ENCODE measurements around the gene NACC1. TPM values are rescaled to one million over a fixed set of nuclear protein-coding genes. Genes with fewer than 3 reads are reported as not detected.

Gene NACC1
- total RNA-seq, 3 donors from 2014 or later = 42.2 to 58.9 (median 54.1) TPM

DNA sequence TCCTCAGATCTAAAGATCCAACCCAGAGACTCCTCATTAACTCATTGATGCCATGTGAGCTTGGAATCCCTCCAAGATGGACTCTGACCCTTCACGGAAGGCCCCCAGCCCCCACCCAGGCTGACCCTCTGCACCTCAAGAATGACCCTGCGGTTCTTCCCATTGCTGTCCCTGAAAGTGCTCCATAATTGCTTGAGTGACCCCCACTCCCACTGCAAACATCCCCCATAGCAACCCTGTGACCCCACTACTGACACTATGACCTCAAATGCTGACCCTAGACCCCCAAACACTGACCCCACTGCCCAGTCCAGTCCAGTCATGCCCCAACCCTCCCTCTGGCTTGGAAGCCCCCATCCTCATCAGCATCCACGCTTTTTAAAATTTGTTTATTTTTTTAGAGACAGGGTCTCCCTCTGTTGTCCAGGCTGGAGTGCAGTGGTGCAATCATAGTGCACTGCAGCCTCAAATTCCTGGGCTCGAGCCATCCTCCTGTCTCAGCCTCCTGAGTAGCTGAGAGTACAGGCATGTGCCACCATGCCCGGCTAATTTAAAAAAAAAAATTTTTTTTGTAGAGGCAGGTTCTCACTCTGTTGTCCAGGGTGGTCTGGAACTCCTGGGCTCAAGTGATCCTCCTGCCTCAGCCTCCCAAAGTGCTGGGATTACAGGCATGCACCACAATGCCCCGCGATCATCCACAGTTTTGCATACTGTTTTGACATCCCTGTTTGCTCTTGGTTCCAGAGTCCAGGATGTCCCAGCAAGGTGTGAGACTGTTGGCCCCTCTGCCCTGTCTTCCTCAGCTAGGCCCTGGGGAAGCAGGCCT, 16.3 kb upstream of the NACC1 start:
- peaks cover 29% of the 10 kb centered on the region for H3K4me1 ChIP-seq (ENCODE audit: low read depth)
- no peaks in the 10 kb centered on the region for H3K36me3 ChIP-seq (ENCODE audit: low read depth)
- H3K4me3 ChIP-seq = no peak overlapping the region
- ATAC-seq = no peak
- H3K9me3 ChIP-seq = no peaks in the 10 kb centered on the region
- TF ChIP-seq, protein P1, sequence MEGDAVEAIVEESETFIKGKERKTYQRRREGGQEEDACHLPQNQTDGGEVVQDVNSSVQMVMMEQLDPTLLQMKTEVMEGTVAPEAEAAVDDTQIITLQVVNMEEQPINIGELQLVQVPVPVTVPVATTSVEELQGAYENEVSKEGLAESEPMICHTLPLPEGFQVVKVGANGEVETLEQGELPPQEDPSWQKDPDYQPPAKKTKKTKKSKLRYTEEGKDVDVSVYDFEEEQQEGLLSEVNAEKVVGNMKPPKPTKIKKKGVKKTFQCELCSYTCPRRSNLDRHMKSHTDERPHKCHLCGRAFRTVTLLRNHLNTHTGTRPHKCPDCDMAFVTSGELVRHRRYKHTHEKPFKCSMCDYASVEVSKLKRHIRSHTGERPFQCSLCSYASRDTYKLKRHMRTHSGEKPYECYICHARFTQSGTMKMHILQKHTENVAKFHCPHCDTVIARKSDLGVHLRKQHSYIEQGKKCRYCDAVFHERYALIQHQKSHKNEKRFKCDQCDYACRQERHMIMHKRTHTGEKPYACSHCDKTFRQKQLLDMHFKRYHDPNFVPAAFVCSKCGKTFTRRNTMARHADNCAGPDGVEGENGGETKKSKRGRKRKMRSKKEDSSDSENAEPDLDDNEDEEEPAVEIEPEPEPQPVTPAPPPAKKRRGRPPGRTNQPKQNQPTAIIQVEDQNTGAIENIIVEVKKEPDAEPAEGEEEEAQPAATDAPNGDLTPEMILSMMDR (IDR thresholded peaks at IDR 0.05) = no peak
- intact Hi-C loops (cut with DNase I, micrococcal nuclease) = no loop called here
- DNase-seq = no peak

DNA sequence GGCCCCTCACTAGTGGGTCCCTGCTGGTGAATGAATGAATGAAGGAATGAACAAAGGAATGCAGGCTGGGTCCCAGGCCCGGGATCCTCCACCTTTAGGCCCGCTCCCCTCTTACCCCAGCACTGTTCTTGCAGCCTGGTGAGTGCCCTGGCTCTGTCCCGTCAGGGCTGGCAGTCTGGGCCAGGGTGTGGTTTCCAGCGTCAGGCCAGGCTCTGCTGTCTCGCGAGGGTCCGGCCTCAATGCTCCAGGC, 15.7 kb upstream of the NACC1 start:
- TF ChIP-seq, protein P1 (IDR thresholded peaks at IDR 0.05) = no peak
- peak; percentile 2 for ATAC-seq
- DNase-seq = no peak
- intact Hi-C loops (cut with DNase I, micrococcal nuclease) = no loop called here
- H3K36me3 ChIP-seq (ENCODE audit: low read depth) = no peaks in the 10 kb centered on the region
- H3K9me3 ChIP-seq = no peaks in the 10 kb centered on the region
- H3K4me1 ChIP-seq (ENCODE audit: low read depth) = peaks cover 29% of the 10 kb centered on the region
- no peak overlapping the region for H3K4me3 ChIP-seq

DNA sequence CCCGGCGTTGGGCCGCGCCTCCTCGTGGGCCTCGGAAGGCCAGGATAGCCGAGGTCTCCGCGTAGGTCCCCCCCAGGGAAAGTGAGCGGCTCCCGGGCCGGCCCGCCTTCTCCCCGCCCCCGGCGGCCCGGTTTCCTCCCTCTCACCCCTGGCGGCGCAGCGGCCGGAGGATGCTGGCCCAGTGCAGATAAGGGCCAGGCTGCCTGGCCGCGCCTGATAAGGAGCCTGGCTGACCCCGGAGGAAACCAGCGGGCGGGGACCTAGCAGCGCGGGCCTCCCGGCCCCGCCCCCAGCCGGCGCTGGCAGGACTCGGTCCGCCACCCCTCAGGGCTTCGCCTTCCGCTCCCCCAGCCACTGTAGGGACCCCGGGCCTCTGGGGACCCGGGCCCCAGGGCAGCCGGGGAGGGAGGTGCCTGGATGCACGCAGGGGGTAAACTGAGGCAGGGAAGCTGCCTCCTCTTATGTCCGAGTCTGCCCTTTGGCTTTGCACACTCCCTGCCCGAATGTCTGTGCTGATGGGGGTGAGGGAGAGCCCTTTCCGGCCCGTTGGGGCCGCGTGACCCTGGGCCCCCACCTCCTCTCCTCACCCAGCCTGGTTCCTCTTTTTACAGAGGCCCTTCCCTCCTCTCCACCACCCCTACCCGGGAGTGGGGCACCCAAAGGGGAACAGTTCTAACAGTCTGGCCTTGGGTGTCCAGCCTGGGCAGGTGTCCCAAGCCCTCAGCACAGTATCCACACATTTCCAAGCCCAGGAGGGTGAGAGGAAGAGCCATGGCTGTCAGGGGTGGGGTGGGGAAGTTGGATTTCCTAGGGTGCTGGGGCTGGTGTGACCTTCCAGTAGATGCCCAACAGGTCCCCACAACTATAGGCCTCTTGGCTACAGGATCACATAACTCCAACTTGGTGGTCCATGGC, 15.1 kb upstream of the NACC1 start, which contains the start of gene LYL1:
Gene LYL1, minus strand, starts transcription at position 193 of the 915 bp plus-strand sequence. CDS start 1,687 bp downstream, outside the sequence.
- Histone ChIP-seq H3K9me3 (no peaks in the 10 kb centered on the region), H3K4me3 (no peak within 1 kb of the TSS), H3K4me1 (ENCODE audit: low read depth) (peaks cover 26% of the 10 kb centered on the region), H3K36me3 (ENCODE audit: low read depth) (no peaks in the 10 kb centered on the region)
- peak; percentile 47 for ATAC-seq
- DNase-seq = peak; percentile 60 to 87 (median 75)
- intact Hi-C loops (cut with DNase I, micrococcal nuclease) = no loop called here
- TF ChIP-seq, protein P1 (IDR thresholded peaks at IDR 0.05) = no peak

DNA sequence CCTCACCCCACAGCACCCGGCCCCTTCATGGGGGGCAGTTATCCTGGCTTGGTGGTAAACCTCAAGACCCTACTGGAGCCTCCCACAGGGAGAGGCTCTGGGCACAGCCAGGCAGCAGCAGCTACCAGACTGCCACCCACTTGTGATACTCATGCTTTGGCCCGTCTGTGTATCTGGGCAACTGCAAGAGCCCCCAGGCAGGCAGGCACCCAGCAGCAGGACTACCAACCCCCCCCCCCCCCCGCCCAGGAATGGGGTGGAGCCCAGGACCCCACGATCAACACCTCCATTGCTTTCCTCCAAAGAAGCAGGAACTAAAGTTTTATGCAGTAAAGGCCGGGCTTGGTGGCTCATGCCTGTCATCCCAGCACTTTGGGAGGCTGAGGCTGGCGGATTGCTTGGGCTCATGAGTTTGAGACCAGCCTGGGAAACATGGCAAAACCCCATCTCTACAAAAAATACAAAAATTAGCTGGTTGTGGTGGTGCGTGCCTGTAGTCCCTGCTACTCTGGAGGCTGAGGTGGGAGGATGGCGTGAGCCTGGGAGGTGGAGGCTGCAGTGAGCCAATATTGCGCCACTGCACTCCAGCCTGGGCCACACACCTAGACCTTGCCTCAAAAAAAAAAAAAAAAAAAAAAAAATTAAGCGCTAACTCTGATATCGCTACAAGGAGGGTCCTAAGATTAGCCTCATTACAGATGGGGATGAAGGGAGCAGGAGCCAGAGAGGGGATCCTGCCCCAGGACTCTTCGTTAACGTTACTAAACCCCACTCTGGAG, 14.3 kb upstream of the NACC1 start:
- Histone ChIP-seq H3K9me3 (no peaks in the 10 kb centered on the region), H3K36me3 (ENCODE audit: low read depth) (no peaks in the 10 kb centered on the region), H3K4me1 (ENCODE audit: low read depth) (peaks cover 24% of the 10 kb centered on the region), H3K4me3 (no peak overlapping the region)
- ATAC-seq (no peak), DNase-seq (no peak)
- intact Hi-C loops (cut with DNase I, micrococcal nuclease) = no loop called here
- TF ChIP-seq, protein P1 (IDR thresholded peaks at IDR 0.05) = no peak

DNA sequence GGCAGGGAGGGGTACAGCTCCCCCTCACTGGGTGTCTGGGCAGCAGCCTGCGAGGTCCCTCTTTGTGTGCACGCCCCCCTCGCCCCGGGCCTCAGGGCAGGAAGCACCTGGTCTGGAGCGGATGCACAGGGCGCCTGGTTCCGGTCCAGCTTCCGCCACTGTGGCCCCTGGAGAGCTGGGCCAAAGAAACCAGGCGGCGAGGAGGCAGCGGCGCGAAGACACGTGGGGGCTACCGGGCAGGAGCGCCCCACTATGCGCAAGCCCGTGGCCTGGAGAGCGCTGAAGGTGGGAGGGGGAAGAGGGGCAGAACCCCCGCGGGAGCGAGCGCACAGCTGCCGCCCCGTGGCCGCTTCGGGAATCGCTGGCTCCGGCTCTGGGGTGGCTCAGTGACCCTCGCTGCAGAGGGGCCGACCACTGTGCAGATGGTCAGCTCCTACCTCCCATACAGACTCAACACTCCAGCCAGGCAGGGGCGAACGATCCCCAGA, 13.7 kb upstream of the NACC1 start:
- intact Hi-C loops (cut with DNase I, micrococcal nuclease) = no loop called here
- Histone ChIP-seq H3K9me3 (no peaks in the 10 kb centered on the region), H3K4me3 (no peak overlapping the region), H3K4me1 (ENCODE audit: low read depth) (peaks cover 20% of the 10 kb centered on the region), H3K36me3 (ENCODE audit: low read depth) (no peaks in the 10 kb centered on the region)
- DNase-seq (peak; percentile 49 to 92 (median 69)), ATAC-seq (peak; percentile 49)
- TF ChIP-seq, protein P1 (IDR thresholded peaks at IDR 0.05) = peak; percentile 45
